HG03521 (cell line): ENCODE results near the gene IL4I1.
A peak's percentile ranks its signal among the peaks of the same experiment; 100 is the strongest.

ENCODE experiments used
- ATAC-seq: cut with Tn5 transposase; IDR thresholded peaks from one replicate; pipeline ENCODE4 v1.9.1; 2021; ENCODE audit warnings: mild to moderate bottlenecking, moderate library complexity; ENCODE audit not compliant: unreplicated experiment

The IL4I1 gene

GRCh38 chr19:49866933-49867782, 29.5 kb downstream of the IL4I1 start, which contains the start of gene PNKP:
PNKP (minus strand) TSS chr19:49867576; CDS start chr19:49867204, 372 bp downstream.
- peak; percentile 44 for ATAC-seq

DNA sequence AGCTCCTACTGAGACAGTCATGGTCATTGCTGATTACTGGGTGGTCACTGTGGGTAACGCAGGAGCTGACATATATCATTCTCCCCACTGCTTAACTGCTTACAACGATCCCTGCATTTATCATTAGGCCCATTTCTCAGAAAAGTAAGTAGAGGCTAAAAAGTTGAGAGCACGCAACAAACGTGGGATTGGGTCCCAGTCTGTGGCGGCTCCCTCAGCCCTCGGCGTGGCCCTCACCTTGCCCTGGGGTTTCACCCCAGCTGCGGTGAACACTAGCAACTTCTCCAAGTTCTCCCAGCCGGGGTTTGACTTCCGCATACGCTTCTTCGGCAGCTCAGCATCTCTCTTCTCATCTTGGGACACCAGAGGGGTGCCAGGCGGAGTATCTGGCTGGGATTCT, 31.8 kb downstream of the IL4I1 start:
- ATAC-seq: no peak

- no peak for ATAC-seq
Observed at GRCh38 chr19:49863935-49864320, 32.8 kb downstream of the IL4I1 start.

- no peak for ATAC-seq
Observed at GRCh38 chr19:49863254-49863934, 33.3 kb downstream of the IL4I1 start.

DNA sequence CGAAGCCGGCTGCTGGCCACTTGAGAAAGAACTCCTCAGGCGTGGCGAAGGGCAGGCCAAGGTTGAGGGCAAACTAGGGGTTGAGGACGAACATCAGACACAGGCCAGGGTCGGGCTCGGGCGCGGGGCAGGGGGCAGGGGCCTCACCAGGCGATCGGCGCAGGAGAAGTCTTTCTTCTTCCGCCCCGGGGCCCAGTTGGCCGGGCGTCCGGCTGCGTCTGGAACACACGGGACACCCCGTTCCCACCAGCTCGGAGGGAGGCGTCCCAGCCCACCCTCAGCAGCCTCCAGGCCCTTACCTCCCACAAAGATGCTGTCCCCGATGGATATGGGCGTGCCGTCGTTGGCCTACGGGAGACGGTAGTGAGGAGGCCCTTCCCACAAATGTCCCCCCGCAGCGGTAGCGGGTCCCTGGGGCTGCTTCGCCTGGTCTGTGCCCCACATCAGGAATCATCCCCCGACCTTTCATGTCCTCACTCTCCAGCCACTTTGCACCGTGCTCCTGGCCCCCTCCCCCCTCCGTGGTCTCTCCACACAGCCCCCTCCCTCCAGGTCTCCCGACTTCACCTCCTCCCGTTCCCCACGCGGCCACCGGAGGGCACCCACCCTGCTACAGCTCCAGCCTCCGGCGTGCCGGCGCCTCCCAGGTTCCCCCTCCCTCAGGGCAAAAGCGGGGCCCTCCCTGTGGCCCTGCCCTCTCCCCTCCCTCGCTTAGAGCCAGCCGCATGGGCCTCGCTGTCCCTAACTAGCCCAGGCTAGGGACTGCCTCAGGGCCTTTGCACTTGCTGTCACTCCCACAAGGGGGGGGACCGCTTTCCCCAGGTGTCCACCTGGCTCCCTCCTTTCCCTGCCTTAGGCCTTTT, 34.1 kb downstream of the IL4I1 start:
- ATAC-seq: no peak

DNA sequence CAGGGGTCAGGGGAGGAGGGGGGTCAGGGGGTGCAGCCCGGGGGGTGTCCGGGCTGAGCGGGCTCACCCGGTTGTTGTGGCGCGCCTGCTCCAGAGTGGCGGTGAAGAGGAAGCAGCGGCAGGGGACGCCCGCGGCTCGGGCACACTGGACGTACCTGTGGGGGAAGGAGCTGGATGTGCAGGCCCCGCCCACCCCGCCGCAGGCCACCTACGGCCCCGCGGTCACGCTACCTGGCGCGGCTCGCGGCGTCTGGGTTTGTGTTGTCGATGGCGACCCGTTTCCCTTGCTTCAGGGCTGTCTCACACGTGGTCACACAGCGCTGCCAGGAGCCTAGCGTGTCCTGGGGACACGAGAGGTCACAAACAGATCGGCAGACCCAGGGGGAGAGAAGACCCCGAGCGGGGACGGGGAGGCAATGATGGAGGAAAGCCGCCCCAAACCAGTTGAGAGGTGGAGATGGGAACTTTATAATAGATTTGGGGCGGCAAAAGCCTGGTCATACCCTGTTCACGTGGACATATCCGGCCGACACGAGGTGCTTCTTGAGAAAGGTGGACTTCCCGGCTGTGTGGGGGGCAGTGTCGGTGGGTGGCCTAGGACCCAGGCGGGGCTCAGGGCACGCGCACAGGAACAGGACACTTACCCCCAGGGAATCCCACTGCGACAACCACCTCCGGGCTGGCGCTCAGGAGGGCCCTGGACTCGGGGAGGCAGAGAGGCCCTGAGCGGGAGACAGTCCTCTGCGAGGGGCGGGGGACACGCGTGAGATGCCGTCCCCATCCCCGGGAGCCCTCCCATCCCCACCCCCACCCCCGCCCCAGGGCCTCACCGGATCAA, 34.9 kb downstream of the IL4I1 start:
- ATAC-seq: no peak

DNA sequence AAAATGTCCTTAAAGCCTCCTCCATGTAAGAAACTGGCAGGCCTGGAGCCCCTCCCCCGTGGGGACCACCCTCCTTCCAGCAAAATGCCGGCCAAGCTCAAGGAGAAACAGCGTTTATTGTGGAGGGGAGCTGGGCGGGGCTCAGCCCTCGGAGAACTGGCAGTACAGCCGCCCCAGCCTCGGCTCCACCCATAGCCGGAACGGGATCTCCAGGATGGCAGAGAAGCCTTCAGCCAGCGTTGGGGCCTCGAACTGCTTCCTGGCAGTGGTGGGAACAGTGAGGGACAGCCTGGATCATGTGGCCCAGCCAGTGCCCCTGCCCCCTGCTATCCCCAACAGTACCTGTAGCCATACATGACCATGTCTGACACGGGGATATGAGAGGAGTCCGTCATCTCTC, 35.6 kb downstream of the IL4I1 start:
- ATAC-seq: no peak

GRCh38 chr19:49860336-49861102, 36.2 kb downstream of the IL4I1 start:
- no peak for ATAC-seq

DNA sequence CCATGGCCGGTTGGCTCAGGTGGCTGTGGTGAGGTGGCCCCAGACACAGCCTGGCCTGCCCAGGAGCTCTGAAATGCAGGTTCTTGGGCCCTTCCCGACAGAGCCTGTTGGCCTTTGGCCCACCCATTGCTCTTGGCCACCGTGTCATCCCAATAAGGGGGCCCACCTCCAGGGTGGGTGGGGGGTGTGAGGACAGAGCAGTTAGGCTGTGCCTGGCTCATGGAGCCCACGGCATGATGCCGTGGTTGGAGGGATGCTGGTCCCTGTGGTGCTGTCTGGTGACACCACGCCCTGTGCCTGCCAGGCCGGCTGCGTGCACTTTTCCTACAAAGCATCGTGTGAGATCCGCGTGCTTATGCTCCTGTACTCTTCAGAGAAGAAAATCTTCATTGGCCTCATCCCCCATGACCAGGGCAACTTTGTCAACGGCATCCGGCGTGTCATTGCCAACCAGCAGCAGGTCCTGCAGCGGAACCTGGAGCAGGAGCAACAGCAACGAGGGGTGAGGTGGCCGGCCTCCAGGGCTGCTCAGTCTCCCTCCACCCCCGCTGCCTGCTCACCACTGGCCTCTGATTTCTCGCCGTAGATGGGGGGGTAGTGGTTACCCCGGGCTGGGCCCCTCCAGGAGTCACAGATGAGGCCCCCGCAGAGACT, 36.9 kb downstream of the IL4I1 start:
- no peak for ATAC-seq

GRCh38 chr19:49858088-49858985, 38.4 kb downstream of the IL4I1 start:
- no peak for ATAC-seq

- no peak for ATAC-seq
Observed at GRCh38 chr19:49857838-49858087, 38.9 kb downstream of the IL4I1 start.

DNA sequence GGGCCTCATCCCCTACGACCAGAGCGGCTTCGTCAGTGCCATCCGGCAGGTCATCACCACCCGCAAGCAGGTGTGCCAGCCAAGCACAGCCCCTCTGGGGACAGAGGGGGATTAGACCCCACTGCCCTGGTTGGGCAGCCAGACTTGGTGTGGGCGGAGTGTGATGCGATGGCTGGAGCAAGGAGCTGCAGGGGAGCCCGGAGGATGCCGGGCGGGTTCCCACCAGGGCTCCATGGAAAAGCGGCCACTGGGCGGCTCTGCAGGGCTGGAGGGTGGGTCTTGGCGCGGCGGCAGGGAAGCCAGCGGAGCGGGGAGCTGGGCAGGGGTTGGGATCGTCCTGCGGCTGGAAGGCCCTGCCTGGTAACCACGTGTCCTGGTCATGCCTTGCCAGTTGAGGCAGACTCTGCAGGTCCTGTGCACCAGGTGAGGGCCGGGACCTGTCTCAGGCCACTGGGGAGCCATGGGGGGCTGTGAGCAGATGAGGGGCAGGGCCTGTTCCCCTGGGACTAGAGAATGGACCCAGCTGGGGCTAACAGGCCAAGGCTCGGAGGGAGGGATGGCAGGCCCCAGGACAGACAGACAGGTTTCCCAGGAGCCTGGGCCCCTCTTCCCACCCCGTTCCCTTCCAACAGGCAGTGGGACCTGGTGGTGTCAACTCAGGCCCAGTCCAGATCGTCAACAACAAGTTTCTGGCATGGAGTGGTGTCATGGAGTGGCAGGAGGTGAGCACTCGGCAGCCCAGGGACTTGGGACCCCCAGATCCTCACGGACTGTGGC, 39.4 kb downstream of the IL4I1 start:
- no peak for ATAC-seq

DNA sequence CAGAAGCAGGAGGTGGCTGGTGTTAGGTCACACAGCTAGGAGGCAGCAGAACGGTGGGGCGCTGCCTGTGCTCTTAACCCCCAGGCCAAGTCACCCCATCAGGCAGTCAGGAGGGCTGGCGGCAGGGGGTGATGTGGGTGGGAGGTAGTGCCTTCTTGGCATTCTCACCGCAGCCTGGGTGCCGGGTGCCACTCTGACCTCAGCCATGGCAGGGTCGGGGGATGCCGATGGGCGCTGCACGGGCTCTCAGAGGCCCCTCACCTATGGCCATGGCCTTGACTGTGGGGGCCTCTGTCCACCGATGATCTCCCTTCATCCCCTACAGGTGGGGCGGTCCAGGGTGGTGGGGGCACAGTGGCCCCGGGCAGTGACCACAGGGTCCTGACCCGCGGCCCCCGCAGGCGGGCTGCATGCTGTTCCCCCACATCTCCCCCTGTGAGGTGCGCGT, 40.1 kb downstream of the IL4I1 start:
- ATAC-seq: no peak

- no peak for ATAC-seq
Observed at GRCh38 chr19:49855676-49856573, 40.8 kb downstream of the IL4I1 start.

GRCh38 chr19:49855277-49855675, 41.4 kb downstream of the IL4I1 start:
- no peak for ATAC-seq

- ATAC-seq: no peak
Observed at GRCh38 chr19:49854378-49855263, 42.1 kb downstream of the IL4I1 start.
